ENCODE data around the gene ENPEP.
A peak's percentile ranks its signal among the peaks of the same experiment; 100 is the strongest.
"Not testable (repeated sequence)": the region's sequence is repeated elsewhere in the genome, so short reads cannot be mapped to it uniquely, and the experiment has no call there.

ENPEP gene

GRCh38 chr4:110475881-110476818 lies at the start of gene ENPEP:
Gene ENPEP (plus strand): TSS chr4:110476155. CDS start chr4:110476415, 260 bp downstream.
- intact Hi-C loops (cut with DNase I): no loop called here
- DNase-seq: peak in 41 of 42 donors; percentile 5 to 81 (median 48)

- DNase-seq; intact Hi-C loops (cut with DNase I): not testable (repeated sequence)
These were observed 44.1 kb upstream of the ENPEP start for GRCh38 chr4:110431805-110432204.

- intact Hi-C loops (cut with DNase I); DNase-seq: not testable (repeated sequence)
These were observed 38.7 kb upstream of the ENPEP start for GRCh38 chr4:110437292-110437691.

- DNase-seq; intact Hi-C loops (cut with DNase I): not testable (repeated sequence)
These were observed 36.7 kb upstream of the ENPEP start for GRCh38 chr4:110439209-110439608.

GRCh38 chr4:110442309-110442708 lies 33.6 kb upstream of the ENPEP start:
- intact Hi-C loops (cut with DNase I): no loop called here
- no peak for DNase-seq

DNA sequence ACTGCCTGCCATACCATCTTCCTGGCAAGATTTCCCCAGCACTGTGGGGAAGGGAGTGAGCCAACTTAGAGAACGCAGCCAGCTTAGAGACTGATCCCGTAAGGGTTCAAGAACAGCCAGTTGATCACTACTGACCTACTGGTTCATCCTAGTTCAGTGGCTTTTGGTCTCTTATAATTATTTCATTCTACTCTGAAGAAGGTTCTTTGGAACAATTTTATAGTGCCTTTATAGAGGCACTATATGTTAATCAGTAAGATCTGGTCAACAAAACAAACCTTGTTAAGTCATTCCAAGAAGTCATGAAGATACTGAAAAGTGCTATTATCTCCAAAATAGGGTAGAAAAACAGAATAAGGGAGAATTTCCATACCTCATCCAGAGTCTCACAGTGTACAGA lies 33.2 kb upstream of the ENPEP start:
- DNase-seq: no peak
- intact Hi-C loops (cut with DNase I): no loop called here

GRCh38 chr4:110449947-110450346 lies 26.0 kb upstream of the ENPEP start:
- DNase-seq: no peak
- intact Hi-C loops (cut with DNase I): no loop called here

- no peak for DNase-seq
- intact Hi-C loops (cut with DNase I): no loop called here
These were observed 23.4 kb upstream of the ENPEP start for GRCh38 chr4:110452546-110452945.

DNA sequence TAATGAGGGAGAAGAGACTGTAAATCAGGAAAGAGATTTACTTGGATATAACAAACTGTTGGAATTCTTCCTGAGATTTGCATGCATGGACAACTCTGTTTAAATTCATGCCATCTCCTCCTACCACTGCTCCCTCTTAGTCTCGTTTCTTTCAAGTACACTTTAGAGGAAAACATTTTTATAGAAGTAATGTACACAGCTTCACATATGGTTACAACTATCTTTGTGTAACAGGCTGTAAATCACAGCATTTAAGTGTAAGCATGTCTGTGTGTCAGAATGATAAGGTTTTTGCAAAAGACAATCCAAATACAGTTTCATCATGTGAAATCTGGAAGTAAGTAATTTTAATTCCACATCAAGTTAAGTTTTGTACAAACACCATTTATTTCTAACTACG lies 21.5 kb upstream of the ENPEP start:
- no peak for DNase-seq
- intact Hi-C loops (cut with DNase I): no loop called here

DNA sequence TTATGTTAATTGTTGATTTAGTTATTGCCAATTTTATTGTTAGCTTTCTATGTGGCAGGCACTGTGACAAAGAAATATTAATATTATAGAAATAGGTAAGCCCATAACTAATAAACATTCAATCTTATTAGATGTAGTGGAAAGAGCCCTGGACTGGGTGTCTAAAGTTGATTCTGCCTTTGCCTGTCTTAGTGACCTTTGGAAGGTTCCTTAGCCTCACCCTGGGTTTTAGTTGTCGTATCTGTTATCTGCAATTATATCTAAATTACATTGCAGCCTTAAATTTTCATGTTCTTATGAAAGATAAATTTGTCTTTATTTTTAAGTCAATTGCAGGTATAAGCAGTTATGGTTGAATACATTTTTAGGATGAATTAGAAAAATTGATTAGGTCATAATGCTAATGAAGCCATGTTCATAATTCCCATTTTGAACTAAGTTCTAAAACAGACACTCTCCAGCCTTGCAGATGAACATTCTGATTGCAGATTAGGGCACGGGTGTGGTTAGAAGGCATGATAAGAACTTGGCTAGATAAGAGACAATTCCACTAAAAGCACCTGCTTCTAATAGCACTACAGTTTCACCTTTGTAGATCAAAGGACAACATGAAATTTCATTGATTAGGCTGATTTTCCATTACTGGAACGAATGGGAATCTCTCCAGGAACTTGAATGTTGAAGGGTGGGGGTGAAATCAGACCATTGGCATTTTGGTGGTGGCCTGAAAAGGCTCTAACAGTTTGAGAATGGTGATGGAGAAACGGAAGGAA lies 17.3 kb upstream of the ENPEP start:
- DNase-seq: no peak
- intact Hi-C loops (cut with DNase I): no loop called here

DNA sequence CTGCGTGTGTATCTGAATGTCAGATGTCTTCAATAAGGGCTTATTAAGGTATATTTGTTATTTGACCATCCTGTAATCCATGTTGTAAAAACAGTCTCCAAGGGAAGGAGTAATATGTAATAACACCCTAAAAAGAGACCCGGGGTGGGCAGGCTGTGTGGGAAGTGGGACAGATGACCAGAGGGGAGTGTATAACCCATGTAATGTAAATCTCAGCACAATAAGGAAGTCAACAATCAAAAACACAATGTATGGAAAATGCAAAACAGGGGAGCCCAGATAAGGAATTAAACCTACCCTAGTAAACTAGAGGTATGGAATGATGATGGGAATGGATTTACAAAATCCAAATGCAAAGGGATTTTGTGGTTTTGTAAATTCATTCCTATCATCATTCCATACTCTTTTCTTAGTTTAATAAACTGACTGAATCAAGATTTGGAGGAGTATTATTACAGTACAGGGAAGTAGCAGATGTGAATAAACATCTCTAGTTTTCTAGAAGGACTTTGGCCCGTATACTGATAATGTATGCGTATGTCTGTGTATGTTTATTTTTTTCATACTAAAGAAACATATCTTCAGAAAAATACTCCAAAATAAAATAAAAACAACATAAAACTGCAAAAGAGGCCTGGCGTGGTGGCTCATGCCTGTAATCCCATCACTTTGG lies 15.7 kb upstream of the ENPEP start:
- intact Hi-C loops (cut with DNase I): no loop called here
- DNase-seq: no peak

- no peak for DNase-seq
- intact Hi-C loops (cut with DNase I): no loop called here
These were observed 8.6 kb upstream of the ENPEP start for GRCh38 chr4:110467400-110467799.

GRCh38 chr4:110472583-110473329 lies 3.2 kb upstream of the ENPEP start:
- no peak for DNase-seq
- intact Hi-C loops (cut with DNase I): no loop called here

DNA sequence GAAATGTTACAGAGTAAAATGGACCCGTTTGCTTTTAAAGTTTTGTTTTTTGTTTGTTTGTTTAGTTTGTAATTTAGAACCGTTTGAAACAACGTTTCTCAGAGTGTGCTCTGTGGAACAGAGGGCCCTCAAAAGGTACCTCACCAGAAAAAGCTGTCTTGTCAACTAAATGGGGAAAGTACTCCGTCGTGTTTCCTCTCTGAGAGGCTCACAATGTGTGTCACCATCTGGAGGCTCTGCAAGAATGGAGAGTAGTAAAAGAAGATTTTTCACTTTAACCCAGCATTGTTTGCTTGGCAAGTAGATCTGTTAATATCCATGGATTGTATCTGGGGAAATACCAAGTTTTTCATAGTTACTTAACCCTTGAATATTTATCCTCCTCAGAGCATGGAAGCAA lies 1.5 kb upstream of the ENPEP start:
- intact Hi-C loops (cut with DNase I): no loop called here
- no peak for DNase-seq

- DNase-seq; intact Hi-C loops (cut with DNase I): not testable (repeated sequence)
These were observed 875 bp upstream of the ENPEP start for GRCh38 chr4:110475080-110475479.

DNA sequence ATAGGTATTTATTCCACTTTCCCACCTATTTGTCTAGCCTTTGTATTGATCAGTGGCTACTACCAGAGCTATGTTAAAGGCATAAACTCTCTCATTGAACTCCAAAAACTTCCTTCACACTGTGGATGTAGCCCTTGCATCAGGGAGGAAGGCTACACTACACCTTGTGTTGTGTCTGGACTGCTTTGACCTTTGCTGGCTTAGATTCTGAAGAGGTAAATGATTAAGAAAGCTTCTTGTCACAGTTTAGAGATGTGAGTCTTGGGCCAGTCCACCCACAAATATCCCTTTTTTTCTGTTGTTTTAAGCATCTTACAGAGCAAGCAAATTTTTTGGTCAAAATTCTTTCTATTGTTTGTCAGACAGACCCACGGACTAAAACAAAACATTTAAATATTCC lies 1.9 kb downstream of the ENPEP start:
- DNase-seq: no peak
- intact Hi-C loops (cut with DNase I): no loop called here

DNA sequence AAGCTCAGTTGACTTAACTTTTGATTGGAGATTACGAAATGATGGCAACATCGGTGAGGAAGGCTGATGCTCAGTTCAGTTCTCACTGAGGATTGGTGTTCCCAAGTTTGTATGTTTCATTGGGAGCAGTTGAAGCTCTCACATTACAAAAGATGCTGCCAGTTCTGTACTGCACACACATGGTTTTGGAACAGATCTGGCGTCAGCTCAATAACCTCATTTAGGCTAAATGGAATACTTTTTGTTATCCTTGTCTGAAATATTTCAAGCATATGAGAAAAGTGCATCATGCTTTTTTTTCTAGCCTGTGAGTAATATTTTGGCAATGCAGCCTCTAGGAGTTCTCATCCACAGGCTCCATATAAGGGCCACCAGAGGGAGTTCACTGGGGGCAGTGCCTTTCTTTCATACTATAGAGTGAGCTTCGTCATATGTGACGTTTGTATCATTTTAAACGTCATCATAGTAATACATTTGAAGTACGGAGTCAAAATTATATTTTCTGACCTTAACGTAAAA lies 4.1 kb downstream of the ENPEP start:
- DNase-seq: no peak
- intact Hi-C loops (cut with DNase I): no loop called here

DNA sequence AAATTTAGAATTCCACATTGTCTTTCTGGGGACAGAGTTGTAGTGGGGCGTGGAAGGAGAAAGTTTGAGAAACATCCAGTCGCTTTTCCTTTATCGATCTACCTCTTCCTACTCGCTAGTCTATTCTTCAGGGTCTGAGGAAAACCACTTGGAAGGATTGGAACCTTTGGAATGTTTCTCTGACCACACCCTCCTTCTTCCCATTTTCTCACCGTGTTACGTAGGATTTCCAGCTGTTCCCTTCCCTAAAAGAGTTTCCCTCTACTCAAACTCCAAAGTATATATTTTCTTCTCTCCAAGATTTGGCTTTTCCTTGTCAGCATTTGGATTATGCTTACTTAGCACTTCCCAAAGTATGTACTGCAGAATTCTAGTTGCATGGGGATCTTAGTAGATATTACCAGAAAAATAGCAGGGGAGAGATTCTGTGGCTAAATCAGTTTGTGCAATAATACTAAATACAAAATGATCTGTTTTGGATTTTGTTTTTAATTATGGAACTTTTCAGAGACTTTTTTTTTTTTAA lies 4.9 kb downstream of the ENPEP start:
- intact Hi-C loops (cut with DNase I): no loop called here
- no peak for DNase-seq

Measured in head of caudate nucleus (tissue), 42 donors.